NCI-H2029 (cell line): ENCODE results near the gene MCM5.
"Not testable (repeated sequence)": the region's sequence is repeated elsewhere in the genome, so short reads cannot be mapped to it uniquely, and the experiment has no call there.

Experiments
- DNase-seq: peaks from one replicate; lab custom pipeline; 2025; lab: John Stamatoyannopoulos, UW

The MCM5 gene

DNA sequence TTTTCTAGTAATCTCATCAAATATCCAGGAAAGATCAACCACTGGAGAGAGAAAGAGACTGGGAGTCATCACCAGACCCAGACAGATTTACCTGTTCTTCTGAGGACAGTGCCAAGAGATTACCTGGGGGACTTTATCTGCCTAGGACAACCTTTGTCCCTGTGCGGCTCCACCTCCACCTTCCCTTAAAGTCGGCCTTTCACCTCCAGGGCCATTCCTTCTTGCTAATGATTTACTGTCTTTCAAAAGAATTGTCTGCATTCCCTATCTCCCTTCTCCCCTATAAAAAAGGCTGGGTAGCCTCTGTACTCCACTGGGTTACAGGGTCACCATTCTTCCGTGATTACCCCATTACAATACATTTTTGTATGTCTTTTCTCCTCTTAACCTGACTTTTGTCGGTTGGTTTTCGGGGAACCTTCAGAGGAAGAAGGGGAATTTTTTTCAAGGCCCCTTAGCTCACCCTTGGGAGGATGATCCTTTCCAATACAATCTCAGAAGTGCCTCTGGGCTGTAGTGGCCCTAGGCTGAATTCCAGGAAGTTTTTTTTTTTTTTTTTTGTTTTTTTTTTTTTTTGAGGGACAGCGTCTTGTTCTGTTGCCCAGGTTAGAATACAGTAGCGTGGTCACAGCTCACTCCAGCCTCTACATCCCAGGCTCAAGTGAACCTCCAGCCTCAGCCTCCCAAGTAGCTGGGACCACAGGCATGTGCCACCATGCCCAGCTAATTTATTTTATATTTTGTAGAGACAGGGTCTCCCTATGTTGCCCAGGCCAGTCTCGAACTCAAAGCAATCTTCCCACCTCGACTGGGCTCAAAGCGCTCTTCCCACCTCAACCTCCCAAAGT, 20.6 kb upstream of the MCM5 start:
- no peak for DNase-seq

DNA sequence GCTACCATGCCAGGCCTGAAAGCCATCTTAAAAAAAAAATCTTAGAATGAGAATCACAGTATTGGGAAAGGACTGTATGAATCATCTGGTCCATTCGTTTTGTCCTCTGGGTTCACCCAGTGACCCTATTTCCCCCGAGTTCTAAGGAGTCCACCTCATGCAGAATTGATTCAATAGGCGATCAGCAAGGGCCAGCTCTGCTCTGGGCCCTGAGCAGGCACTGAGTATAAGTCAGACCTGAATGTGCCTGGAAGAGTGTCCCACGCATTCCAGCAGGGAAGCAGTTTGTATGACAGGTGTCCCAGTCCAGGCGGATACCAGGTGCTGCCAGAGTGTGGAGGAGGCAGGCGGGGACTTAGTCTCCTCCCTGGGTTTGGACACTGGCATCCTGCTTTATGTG, 19.9 kb upstream of the MCM5 start:
- DNase-seq: no peak

DNA sequence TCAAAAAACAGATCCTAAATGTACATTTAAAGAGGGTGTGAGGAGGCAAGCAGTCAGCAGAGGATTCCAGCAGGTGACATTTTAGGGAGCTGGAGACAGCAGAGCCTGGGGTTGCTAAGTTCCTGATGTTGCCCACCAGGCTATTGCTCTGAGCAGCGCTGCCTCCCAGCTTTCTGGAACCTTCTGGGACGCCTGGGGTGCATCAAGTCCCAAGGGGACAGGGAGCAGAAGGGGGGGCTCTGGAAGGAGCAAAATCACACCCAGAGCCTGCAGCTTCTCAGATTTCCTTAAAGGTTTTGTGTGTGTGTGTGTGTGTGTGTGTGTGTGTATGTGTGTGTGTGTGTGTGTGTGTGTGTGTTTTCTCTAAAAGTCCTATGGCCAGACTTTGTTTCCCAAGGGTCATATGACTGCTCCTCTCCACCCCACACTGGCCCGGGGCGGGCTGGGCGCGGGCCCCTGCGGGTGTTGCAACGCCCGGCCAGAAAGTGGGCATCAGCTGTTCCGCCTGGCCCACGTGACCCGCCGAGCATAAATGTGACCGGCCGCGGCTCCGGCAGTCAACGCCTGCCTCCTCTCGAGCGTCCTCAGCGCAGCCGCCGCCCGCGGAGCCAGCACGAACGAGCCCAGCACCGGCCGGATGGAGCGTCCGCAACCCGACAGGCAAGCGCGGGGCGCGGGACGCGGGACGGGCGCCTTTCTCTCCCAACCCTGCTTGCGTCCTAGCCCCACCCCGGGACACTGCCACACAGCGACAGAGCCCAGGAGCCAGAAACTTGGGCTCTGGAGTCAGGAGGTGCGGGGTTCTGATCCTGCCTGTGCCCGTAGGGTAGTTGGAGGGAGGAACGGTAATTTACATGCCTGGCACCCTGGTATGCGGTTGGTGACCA, 19.2 kb upstream of the MCM5 start, which contains the start of gene HMOX1:
Gene HMOX1, plus strand, starts transcription at position 560 of the 887 bp plus-strand sequence. Its CDS starts 78 bp downstream, at position 638.
- peak; percentile 80 for DNase-seq

DNA sequence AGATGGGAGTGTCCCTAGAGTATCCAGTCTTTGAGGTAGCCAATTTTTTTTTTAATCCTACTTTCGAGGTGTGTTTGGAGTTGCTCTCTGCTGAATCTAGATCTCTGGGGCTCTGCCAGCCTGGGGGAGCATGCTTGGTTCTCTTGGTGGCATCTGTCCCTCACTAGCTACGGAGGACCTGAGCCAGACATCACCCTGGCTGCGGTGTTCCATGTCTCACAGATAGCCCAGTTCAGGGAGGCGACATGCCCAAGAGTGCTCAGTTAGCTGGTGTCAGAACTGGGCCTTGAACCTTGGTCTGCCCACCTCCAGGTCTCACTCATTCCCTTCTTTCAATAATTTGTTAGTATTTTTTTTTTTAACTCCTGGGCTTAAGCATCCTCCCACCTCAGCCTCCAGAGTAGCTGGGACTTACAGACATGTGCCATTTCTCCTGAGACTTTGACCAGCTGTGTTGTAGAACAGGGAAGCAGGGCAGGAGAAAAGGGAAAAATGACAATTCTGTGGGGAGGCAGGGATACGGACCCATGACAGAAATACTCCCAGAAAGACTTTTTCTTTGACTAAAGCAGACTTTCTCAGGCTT, 18.4 kb upstream of the MCM5 start:
- no peak for DNase-seq

DNA sequence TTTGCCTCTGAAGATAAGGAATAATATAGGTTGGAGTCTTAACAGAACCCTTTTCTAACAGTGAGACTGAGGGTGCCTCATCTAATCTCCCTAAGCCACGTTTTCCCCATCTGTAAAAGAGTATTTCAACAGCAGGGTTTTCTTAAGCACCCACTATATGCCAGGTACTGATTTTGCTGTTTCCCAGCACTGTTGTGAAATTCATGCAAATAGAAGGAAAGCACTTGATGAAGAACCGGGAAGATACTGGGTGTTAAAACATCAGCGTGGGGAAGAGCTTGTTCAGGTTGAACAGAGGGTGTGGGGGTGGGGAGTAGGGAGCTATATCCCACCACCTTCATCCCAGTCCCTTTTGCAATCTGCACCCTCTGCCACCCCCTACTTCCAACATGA, 16.3 kb upstream of the MCM5 start:
- DNase-seq: no peak

DNA sequence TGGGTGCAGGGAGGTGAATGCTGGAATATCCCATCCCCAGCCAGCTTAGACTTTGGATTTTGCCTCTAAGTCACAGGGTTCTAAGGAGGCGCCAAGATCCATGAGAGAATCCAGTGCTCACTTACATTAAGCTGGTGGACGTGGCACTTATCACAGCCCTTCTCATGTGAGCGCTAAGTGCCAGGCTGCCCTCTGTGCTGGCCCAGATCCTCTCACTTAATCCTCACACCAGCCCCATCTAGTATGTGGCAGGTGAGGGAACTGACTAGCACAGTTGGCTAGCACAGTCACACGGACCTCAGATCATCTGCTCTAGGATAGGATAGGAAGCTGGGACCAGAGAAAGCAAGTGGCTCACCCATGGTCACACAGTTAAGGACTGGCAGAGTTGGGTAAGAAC, 15.4 kb upstream of the MCM5 start:
- no peak for DNase-seq

DNA sequence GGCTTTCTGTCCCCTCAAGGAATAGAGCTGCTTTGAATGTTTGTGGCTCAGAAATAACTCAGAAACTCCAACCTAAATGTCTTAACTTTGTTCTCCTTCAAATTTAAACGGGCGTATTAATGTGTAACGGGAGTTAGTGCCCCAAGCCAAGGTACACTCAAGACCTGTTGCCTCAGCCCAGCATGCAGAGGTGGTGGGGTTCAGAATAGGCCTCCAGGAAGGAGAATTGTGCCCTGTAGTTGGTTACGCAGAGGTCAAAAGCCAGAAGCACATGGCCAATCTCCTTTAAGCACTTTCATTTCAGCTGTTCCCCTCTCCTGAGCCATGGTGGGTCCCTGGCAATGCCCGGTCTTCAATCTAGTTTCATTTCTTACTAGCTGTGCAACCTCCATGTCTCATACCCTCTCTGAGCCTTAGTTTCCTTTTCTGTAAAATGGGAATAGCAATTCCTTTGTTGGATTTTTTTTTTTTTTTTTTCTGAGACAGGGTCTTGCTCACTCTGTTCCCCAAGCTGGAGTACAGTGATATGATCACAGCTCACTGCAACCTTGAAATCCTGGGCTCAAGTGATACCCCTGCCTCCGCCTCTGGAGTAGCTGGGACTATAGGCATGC, 14.9 kb upstream of the MCM5 start:
- DNase-seq: no peak

DNA sequence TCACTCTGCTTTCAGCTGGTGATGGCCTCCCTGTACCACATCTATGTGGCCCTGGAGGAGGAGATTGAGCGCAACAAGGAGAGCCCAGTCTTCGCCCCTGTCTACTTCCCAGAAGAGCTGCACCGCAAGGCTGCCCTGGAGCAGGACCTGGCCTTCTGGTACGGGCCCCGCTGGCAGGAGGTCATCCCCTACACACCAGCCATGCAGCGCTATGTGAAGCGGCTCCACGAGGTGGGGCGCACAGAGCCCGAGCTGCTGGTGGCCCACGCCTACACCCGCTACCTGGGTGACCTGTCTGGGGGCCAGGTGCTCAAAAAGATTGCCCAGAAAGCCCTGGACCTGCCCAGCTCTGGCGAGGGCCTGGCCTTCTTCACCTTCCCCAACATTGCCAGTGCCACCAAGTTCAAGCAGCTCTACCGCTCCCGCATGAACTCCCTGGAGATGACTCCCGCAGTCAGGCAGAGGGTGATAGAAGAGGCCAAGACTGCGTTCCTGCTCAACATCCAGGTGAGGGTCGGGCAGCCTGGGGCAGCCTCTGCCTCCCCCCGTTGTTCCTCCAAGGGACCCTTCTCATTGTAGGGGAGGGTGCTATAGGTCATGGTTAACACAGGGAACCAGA, 13.2 kb upstream of the MCM5 start:
- no peak for DNase-seq

DNA sequence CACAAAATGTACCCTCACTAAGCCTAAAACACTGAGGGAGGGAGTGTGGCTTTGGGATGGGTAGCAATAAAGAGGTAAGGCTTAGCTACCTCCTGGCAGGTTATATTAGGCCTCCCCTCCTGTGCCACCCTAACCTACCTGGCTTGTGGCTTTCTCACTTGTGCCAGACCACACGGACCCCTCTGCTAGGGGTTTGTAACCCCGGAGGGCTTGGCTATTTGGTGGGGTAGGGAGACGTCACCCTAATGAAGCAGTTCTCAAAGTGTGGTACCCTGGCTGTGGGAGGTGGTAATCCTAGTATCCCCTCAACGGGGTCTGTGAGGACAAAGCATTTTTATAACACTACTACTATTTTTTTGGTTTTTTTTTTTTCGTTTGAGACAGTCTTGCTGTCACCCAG, 9.0 kb upstream of the MCM5 start:
- DNase-seq: no peak

DNA sequence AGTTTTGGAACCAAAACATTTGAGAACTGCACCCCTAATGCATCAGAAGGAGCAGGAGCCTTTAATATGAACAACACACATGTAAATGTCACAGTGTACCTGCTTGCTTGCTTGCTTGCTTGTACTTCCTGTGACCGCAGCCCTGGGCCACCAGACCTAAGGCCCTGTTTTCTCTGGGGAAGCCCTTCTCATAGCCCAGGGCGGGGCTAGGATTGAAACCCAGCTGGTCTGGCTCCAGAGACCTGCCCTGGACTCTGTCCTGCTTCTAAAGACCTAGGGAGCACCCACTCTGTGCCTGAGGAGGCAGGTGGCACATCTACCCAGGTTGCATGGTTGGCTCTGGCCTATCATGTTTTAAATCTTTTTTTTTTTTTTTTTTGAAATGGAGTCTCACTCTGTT, 7.6 kb upstream of the MCM5 start:
- no peak for DNase-seq

DNA sequence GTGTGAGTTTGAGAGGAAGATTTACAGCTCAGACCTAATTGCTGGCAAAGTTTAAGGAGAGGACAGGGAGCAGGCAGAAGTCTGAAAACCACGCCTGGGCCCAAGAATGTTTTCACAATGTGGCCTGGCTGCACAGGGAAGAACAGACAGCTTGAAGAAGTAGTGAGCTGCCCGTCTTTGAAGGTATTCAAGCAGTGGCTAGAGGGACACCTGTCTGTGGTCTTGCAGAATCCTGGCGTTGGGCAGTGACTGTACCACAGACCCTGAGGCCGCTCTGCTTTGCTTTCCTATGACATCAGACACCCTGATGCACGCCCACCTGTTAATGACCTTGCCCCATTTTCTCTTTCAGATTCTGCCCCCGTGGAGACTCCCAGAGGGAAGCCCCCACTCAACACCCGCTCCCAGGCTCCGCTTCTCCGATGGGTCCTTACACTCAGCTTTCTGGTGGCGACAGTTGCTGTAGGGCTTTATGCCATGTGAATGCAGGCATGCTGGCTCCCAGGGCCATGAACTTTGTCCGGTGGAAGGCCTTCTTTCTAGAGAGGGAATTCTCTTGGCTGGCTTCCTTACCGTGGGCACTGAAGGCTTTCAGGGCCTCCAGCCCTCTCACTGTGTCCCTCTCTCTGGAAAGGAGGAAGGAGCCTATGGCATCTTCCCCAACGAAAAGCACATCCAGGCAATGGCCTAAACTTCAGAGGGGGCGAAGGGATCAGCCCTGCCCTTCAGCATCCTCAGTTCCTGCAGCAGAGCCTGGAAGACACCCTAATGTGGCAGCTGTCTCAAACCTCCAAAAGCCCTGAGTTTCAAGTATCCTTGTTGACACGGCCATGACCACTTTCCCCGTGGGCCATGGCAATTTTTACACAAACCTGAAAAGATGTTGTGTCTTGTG, 6.6 kb upstream of the MCM5 start:
- DNase-seq: no peak

DNA sequence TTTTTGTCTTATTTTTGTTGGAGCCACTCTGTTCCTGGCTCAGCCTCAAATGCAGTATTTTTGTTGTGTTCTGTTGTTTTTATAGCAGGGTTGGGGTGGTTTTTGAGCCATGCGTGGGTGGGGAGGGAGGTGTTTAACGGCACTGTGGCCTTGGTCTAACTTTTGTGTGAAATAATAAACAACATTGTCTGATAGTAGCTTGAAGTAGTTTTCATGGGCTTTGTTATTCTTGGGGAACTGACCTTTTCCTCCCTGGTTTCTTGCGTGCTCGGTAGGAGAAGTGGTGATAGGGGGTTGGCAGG, 6.0 kb upstream of the MCM5 start:
- no peak for DNase-seq

DNA sequence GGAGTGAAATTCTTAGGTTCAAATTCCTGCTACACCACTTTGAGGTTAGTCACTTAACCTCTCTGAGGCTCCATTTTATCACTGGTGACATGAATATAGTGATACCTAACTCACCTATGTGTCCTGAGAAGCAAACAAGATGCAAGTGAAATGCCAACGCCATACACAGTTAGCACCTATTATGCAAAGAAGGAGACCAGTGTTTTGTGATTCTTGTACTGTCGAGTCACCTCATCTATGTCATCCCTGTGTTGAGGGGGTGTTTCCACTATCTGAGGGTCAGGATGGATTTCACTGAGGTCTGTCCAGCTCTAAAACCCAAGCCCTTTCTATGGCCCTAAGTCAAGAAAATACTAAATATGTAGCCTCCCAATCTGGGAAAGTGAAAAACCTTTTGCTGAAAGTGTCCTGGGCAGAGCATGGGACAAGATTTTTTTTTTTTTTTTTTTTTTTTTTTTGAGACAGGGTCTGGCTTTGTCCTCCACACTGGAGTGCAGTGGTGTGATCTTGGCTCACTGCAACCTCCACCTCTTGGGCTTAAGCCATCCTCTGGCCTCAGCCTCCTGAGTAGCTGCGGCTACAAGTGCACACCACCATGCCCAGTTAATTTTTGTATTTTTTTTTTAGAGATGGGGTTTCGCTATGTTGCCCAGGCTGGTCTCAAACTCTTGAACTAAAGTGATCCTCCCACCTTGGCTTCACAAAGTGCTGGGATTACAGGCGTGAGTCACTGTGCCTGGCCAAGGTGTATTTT, 5.0 kb upstream of the MCM5 start:
- DNase-seq: no peak

DNA sequence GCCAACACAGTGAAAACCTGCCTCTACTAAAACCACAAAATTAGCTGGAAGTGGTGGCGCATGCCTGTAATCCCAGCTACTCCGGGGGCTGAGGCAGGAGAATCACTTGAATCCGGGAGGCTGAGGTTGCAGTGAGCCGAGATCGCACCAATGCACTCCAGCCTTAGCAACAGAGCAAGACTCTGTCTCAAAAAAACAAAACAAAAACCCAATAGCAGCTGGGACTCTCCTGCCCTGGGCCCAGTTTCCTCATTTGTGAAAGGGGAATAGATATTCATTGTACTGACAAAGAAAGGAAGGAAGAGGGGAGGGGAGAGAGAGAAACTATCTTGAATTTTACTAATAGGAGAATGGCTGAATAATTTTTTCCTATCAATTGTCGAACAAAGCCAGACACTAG, 3.3 kb upstream of the MCM5 start:
- not testable (repeated sequence) for DNase-seq

DNA sequence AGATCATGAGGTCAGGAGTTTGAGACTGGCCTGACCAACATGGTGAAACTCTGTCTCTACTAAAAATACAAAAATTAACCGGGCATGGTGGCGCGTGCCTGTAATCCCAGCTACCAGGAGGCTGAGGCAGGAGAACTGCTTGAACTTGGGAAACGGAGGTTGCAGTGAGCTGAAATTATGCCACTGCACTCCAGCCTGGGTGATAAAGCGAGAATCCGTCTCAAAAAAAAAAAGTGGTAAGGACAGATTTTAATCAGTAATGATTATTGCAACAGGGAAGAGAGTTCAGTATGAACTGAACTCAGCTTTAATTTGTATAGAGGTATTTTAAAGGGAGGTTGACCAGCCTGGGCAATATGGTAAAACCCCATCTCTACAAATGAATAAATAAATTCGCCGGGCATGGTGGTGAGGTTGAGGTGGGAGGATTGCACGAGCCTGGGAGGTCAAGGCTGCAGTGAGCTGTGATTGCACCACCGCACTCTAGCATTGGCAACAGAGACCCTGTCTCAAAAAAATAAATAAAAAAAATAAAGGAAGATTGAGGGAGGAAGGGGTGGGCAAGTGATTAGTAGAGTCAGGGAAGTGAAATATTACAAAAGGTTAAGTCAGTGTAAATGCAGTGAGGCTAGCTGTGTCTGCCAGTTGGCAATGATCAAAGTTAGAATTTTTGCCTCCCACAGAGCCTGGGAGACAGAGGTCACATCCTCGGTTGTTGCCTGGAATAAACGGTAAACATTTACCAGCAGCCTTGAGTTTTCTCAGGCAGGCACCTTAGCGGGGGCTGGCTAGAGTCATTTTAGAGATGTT, 2.6 kb upstream of the MCM5 start:
- no peak for DNase-seq

DNA sequence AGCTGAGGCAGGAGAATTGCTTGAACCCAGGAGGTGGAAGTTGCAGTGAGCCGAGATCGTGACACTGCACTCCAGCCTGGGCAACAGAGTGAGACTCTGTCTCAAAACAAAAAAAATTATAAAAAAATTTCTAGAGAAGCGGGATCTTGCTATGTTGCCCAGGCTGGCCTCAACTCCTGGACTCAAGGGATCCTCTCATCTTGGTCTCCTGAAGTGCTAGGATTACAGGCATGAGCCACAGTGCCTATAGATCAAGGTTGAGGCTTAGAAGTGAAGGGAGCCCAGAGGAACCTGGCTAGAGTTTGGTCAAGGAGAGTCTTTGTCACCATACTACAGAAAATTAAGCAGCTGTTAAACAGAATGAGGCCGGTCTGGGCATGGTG, 1.4 kb upstream of the MCM5 start:
- no peak for DNase-seq

DNA sequence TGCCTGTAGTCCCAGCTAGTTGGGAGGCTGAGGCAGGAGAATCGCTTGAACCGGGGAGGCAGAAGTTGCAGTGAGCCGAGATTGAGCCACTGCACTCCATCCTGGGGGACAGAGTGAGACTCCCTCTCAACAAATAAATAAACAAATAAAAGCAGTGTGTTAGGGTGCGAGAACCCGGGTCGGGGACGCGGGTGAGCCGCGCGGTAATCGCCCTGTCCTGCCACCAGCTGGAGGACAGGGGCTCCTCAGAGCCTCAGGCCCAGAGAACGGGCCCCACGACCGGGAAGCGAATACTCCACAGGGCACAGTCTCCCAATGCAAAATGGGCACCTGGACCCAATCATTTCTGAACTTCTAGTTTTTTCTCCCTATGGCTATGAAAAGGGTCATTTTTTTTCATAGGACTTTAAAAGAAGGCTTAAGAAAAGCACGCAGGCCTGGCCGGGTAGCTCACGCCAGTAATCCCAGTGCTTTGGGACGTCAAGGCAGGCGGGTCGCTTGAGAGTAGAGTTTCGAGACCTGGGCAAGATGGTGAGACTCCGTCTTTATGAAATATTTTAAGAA, 744 bp upstream of the MCM5 start:
- no peak for DNase-seq

DNA sequence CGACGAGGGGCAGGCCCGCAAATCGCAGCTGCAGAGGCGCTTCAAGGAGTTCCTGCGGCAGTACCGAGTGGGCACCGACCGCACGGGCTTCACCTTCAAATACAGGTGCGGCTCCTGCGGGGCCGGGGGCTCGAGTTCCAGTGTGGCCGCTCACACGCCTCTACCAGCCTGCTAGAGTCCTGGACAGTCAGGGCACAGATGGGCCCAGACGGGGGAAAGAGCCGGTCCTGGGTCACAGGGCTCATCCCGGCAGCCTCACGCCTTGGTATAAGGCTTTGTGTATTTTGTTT, 506 bp downstream of the MCM5 start:
- no peak for DNase-seq

DNA sequence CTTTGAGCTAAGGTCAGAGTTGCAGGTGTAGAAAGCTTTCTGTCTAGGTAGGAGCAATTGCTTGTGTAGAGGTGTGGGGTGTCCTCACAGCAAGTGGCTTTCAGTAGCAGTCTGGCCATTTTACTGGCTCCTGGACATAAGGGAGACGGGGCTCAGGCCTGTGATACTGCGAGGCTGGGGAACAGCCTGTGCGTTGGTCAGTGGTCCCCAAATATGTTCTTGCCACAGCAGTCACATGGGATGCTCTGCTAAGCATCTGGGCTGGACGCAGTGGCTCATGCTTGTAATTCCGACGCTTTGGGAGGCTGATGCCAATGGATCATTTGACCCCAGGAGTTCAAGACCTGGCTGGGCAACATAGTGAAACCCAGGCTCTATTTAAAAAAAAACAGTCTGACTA, 1.9 kb downstream of the MCM5 start:
- no peak for DNase-seq
